Astrocyte of the hippocampus (primary cell): Measurements from ENCODE around the gene TAB2.

Experiments used
- DNase-seq: peaks from one replicate; pipeline ENCODE4 v3.0.0; 2011; ENCODE audit warnings: low read depth, low spot score

Gene TAB2

GRCh38 chr6:149414009-149414408 is 96.5 kb downstream of the TAB2 start:
- DNase-seq = no peak

- no peak for DNase-seq
Measured at GRCh38 chr6:149414821-149415220, 97.3 kb downstream of the TAB2 start.

GRCh38 chr6:149419696-149420404 is 102.3 kb downstream of the TAB2 start:
- DNase-seq = no peak

- DNase-seq = no peak
Measured at GRCh38 chr6:149421132-149421531, 103.6 kb downstream of the TAB2 start.

- no peak for DNase-seq
Measured at GRCh38 chr6:149422581-149422980, 105.1 kb downstream of the TAB2 start.

- DNase-seq = peak; percentile 27
Measured at GRCh38 chr6:149423964-149424440, 106.5 kb downstream of the TAB2 start.

GRCh38 chr6:149425224-149425623 is 107.7 kb downstream of the TAB2 start:
- DNase-seq = no peak

- DNase-seq = no peak
Measured at GRCh38 chr6:149425754-149426153, 108.2 kb downstream of the TAB2 start.

- DNase-seq = no peak
Measured at GRCh38 chr6:149428606-149429005, 111.1 kb downstream of the TAB2 start.

- DNase-seq = no peak
Measured at GRCh38 chr6:149429427-149430360, 112.2 kb downstream of the TAB2 start.

- peak; percentile 94 for DNase-seq
Measured at GRCh38 chr6:149431905-149432775, 114.6 kb downstream of the TAB2 start.

- DNase-seq = no peak
Measured at GRCh38 chr6:149433405-149433804, 115.9 kb downstream of the TAB2 start.

GRCh38 chr6:149433881-149434280 is 116.4 kb downstream of the TAB2 start:
- no peak for DNase-seq

- DNase-seq = no peak
Measured at GRCh38 chr6:149435919-149436586, 118.5 kb downstream of the TAB2 start.

- no peak for DNase-seq
Measured at GRCh38 chr6:149436647-149437046, 119.1 kb downstream of the TAB2 start.

- DNase-seq = peak; percentile 21
Measured at GRCh38 chr6:149437212-149437611, 119.7 kb downstream of the TAB2 start.

- no peak for DNase-seq
Measured at GRCh38 chr6:149438855-149439254, 121.3 kb downstream of the TAB2 start.

GRCh38 chr6:149439626-149440025 is 122.1 kb downstream of the TAB2 start:
- DNase-seq = no peak

- no peak for DNase-seq
Measured at GRCh38 chr6:149440735-149441671, 123.5 kb downstream of the TAB2 start.

GRCh38 chr6:149441740-149442139 is 124.2 kb downstream of the TAB2 start:
- DNase-seq = no peak
